Measurements from ENCODE around the gene PDGFRA. TPM values are rescaled to one million over a fixed set of nuclear protein-coding genes. Genes with fewer than 3 reads are reported as not detected.

Gene PDGFRA
- polyA plus RNA-seq, 1 donor from 2014 or later: 0.43 TPM

DNA sequence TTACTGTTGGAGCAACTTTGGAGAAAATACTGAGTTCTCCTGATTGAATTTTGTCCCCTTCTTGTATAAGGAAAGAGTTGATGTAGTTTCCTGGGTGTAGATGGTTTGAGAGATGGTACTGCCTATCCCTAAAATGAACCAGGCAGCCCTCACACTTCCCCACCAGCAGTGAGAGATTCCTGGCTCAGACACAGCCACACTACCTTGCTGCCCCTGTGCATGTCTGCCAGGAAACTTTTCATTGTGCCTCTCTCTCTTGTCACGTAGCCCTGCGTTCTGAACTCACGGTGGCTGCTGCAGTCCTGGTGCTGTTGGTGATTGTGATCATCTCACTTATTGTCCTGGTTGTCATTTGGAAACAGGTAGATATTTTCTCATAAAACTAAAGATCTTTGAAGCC is 45.2 kb downstream of the PDGFRA start:
- Histone ChIP-seq H3K9me3 (ENCODE audit: low read length) (no peaks in the 10 kb centered on the region), H2AFZ (ENCODE audit: low read depth, low read length) (no peak overlapping the region), H3K27me3 (ENCODE audit: insufficient read depth, low read depth, low read length) (no peaks in the 10 kb centered on the region), H3F3A (ENCODE audit: insufficient read depth, low read length, poor library complexity, severe bottlenecking) (no peaks in the 10 kb centered on the region), H3K27ac (ENCODE audit: low read length) (no peak overlapping the region), H3K79me2 (replicated peaks; ENCODE audit: insufficient read depth, low read length) (no peaks in the 10 kb centered on the region), H3K36me3 (ENCODE audit: insufficient read depth, low read length) (no peaks in the 10 kb centered on the region), H3K4me3 (ENCODE audit: low read length) (no peak overlapping the region), H3K9me2 (ENCODE audit: insufficient read depth, low read length) (no peaks in the 10 kb centered on the region), H3K9ac (ENCODE audit: low read length) (no peak overlapping the region), H4K20me1 (ENCODE audit: insufficient read depth) (no peaks in the 10 kb centered on the region), H3K4me2 (ENCODE audit: low read length) (no peak overlapping the region)
- TF ChIP-seq, protein P1, sequence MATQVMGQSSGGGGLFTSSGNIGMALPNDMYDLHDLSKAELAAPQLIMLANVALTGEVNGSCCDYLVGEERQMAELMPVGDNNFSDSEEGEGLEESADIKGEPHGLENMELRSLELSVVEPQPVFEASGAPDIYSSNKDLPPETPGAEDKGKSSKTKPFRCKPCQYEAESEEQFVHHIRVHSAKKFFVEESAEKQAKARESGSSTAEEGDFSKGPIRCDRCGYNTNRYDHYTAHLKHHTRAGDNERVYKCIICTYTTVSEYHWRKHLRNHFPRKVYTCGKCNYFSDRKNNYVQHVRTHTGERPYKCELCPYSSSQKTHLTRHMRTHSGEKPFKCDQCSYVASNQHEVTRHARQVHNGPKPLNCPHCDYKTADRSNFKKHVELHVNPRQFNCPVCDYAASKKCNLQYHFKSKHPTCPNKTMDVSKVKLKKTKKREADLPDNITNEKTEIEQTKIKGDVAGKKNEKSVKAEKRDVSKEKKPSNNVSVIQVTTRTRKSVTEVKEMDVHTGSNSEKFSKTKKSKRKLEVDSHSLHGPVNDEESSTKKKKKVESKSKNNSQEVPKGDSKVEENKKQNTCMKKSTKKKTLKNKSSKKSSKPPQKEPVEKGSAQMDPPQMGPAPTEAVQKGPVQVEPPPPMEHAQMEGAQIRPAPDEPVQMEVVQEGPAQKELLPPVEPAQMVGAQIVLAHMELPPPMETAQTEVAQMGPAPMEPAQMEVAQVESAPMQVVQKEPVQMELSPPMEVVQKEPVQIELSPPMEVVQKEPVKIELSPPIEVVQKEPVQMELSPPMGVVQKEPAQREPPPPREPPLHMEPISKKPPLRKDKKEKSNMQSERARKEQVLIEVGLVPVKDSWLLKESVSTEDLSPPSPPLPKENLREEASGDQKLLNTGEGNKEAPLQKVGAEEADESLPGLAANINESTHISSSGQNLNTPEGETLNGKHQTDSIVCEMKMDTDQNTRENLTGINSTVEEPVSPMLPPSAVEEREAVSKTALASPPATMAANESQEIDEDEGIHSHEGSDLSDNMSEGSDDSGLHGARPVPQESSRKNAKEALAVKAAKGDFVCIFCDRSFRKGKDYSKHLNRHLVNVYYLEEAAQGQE (IDR thresholded peaks at IDR 0.05; ENCODE audit: borderline replicate concordance): no peak

DNA sequence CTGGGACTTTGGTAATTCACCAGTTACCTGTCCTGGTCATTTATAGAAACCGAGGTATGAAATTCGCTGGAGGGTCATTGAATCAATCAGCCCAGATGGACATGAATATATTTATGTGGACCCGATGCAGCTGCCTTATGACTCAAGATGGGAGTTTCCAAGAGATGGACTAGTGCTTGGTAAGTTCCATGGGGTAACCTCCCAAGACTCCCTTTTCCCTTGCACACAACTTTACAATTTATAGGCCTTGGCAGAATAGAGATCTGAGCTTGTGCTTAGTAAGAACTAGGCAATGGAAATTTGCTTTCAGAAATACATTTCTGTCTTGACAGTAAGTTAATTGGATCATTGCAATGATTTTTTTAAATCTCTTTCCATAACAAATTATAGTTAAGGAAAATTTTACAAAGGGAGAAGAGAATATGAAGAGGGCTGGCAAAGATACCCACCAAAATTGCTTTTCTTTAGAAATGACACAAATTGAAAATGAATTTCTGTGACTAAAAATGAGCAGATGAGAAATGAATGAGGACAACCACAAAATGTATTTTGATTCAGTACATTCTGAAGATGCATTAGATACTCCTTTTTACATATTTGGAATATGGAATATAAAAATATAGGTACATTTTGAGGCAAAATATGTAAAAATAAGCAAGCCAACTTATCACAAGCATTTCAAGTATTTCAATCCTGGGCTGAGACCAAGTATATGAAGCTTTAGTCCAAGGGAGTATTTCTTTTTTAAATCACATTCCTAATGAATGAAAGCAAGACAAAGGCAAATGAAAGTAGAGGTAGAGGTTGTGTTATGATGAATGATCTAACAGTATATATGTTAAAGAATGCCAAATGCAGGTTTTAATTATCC is 45.9 kb downstream of the PDGFRA start:
- Histone ChIP-seq H3K79me2 (replicated peaks; ENCODE audit: insufficient read depth, low read length) (no peaks in the 10 kb centered on the region), H3K9ac (ENCODE audit: low read length) (no peak overlapping the region), H3K4me3 (ENCODE audit: low read length) (no peak overlapping the region), H3K9me3 (ENCODE audit: low read length) (no peaks in the 10 kb centered on the region), H3K27ac (ENCODE audit: low read length) (no peak overlapping the region), H4K20me1 (ENCODE audit: insufficient read depth) (no peaks in the 10 kb centered on the region), H2AFZ (ENCODE audit: low read depth, low read length) (no peak overlapping the region), H3K9me2 (ENCODE audit: insufficient read depth, low read length) (no peaks in the 10 kb centered on the region), H3K27me3 (ENCODE audit: insufficient read depth, low read depth, low read length) (no peaks in the 10 kb centered on the region), H3F3A (ENCODE audit: insufficient read depth, low read length, poor library complexity, severe bottlenecking) (no peaks in the 10 kb centered on the region), H3K36me3 (ENCODE audit: insufficient read depth, low read length) (no peaks in the 10 kb centered on the region), H3K4me2 (ENCODE audit: low read length) (no peak overlapping the region)
- TF ChIP-seq, protein P1 (IDR thresholded peaks at IDR 0.05; ENCODE audit: borderline replicate concordance): no peak
- TF ChIP-seq, protein P2, sequence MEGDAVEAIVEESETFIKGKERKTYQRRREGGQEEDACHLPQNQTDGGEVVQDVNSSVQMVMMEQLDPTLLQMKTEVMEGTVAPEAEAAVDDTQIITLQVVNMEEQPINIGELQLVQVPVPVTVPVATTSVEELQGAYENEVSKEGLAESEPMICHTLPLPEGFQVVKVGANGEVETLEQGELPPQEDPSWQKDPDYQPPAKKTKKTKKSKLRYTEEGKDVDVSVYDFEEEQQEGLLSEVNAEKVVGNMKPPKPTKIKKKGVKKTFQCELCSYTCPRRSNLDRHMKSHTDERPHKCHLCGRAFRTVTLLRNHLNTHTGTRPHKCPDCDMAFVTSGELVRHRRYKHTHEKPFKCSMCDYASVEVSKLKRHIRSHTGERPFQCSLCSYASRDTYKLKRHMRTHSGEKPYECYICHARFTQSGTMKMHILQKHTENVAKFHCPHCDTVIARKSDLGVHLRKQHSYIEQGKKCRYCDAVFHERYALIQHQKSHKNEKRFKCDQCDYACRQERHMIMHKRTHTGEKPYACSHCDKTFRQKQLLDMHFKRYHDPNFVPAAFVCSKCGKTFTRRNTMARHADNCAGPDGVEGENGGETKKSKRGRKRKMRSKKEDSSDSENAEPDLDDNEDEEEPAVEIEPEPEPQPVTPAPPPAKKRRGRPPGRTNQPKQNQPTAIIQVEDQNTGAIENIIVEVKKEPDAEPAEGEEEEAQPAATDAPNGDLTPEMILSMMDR (IDR thresholded peaks at IDR 0.05; ENCODE audit: poor library complexity, severe bottlenecking): no peak
- TF ChIP-seq POLR2AphosphoS5 (IDR thresholded peaks at IDR 0.05) (no peak), EP300 (conservative IDR thresholded peaks at IDR 0.05; ENCODE audit: poor library complexity, severe bottlenecking) (no peak), RAD21 (conservative IDR thresholded peaks at IDR 0.05) (no peak)

Measured in neural cell (in vitro differentiated cells).